GM21390 (cell line): ENCODE measurements around the gene GATAD2B.

Source experiments
- ATAC-seq: cut with Tn5 transposase; IDR thresholded peaks from one replicate; pipeline ENCODE4 v1.9.1; 2021; ENCODE audit not compliant: unreplicated experiment

Gene GATAD2B

DNA sequence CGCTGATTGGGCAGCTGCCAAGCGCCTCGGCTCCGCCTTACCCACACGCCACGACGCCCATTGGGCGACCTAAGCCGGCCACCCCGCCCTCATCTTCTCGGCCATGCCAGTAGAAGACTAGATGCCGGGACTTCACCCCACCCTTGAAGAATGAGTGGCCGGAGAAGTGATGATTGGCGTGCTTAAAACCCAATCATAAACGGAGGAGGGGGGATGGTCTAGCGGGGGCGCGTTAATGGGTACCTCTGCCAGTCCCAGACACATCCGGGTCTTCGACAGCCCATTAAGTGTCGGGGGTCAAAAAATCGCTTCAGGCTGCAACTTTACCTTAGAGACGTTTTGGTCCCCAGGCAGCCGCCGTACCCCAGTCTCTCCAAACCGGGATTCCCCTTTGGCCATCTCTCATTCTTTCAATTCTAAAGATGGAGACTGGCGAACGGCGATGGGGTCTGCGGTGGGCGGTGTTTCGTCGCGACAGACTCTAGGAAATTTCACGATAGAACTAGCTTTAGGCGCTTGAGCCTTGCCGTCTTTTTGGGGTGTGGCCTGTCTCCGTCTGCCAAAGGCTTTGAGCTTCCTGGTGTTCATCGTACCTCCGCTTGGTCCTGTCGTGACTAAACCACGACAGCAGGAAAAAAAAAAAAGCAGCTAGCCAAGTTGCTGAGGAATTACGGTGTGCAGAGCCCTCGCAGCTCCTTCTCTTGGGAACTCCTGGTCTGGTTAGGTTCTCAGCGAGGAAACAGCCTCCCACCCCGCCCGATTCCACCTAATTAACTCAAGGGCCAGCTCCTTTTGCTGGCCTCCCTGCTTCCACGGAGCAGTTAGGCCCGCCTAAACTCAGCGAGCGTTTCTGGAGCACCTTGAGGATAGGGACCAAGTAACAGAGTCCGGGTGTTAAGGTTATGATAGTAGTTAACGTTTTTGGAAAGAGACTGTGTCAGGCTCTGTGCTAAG lies at the start of gene GATAD2B:
Gene GATAD2B (minus strand): TSS at position 1 of the 954 bp plus-strand sequence. CDS start 94,625 bp downstream, outside the sequence.
- ATAC-seq, result peak; percentile 85

DNA sequence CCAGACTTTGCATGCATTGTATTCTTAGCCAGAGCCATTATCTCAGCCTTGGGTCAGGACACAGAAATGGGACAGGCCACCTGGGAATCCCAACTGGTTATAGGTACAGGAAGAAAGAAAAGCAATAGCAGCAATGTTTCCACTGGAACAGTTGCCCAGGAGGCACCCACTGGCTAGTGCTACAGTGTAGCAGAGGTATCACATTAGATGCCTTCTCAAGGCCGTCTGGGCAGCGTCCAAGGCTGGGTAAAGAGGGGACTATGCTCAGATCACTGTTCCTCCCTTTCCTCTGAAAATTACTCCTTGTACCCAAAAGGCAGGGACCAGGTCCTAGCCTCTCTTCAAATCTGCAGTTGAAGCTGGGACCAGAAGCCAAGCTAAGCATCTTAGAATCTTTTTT lies 47.6 kb upstream of the GATAD2B start:
- ATAC-seq, result no peak

DNA sequence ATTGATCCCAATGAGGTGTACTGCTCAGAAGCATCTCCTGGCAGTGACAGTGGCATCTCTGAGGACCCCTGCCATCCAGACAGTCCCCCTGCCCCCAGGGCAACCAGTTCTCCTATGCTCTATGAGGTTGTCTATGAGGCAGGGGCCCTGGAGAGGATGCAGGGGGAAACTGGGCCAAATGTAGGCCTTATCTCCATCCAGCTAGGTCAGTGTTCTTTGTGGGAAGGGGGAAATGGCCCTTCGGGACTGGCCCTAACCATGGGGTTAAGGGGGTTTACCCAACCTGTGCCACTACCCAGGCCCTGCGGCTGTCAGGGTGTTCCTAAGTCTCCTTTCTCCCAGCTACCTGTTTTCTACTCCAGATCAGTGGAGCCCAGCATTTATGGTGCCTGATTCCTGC lies 46.2 kb upstream of the GATAD2B start:
- ATAC-seq, result no peak

DNA sequence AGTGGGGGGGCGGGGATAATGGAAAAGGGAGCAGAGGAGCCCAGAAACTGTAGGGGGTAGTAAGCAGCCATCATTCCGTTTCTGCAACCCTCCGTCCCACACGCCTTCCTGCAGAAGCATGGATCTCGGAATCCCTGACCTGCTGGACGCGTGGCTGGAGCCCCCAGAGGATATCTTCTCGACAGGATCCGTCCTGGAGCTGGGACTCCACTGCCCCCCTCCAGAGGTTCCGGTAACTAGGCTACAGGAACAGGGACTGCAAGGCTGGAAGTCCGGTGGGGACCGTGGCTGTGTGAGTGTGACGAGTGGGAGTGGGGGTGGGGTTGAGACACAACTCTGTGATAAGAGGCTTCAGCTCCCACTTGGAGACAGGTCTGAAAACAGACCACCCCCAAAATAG lies 45.6 kb upstream of the GATAD2B start:
- no peak for ATAC-seq

DNA sequence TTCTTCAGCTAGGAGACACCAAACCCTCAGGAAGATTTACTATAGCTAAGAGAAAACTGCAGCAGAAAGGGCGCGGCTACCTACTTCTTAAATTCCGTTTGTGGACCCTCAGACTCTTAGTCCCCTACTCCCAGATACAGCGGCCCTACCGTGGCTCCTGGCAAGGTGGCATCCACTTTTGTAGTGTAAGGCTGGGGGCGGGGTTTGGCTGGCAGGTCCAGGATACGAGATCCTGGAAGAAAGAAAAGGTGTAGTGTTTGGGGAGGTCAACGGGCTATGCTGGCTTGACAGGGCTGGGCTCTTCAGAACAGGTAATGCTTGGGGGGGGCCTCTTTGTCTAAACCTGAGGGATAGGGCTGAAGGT lies 45.2 kb upstream of the GATAD2B start:
- no peak for ATAC-seq

DNA sequence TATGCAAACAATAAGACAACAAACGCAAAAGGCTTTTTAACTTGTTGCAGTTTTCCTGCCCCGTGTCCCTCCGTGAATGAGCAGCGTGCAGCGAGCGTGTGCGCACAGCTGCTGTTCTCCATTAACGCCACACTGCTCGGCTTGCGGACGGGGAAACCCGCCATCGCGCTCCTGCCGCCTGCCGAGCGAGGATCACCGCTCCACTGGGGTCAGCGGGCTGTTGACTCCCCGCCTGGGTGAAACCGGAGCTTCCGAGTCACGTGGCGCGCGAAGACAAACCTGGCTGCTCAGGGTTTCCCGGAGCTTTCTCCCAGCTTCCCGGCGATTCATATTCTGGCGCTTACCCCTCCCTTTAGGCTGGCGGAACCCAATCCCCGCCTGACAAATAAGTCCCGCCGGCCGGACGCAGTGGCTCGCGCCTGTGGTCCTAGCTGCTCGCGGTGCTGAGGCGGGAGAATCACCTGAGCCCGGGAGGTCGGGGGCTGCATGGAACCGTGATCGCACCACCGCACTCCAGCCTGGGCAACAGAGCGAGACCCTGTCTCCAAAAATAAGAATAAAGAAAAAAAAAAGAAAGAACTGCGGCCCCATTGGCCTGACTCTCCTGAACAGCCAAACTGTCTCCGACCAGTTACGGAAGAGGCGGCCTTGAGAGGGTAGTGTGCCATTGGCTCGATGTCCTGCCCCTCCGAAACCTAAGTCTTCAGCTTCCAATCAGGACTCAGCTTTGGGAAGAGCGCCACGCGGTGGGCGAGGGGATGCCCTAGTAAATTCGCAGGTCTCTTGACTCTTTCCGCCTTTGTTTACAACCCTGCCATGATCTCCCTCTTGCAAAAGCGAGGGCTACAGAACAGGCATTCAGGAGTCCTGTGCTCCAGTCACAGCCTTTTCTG lies 44.6 kb upstream of the GATAD2B start, which contains the start of gene CREB3L4:
Gene CREB3L4 (plus strand): TSS at position 796 of the 893 bp plus-strand sequence. CDS start 624 bp downstream, outside the sequence.
- peak; percentile 61 for ATAC-seq

DNA sequence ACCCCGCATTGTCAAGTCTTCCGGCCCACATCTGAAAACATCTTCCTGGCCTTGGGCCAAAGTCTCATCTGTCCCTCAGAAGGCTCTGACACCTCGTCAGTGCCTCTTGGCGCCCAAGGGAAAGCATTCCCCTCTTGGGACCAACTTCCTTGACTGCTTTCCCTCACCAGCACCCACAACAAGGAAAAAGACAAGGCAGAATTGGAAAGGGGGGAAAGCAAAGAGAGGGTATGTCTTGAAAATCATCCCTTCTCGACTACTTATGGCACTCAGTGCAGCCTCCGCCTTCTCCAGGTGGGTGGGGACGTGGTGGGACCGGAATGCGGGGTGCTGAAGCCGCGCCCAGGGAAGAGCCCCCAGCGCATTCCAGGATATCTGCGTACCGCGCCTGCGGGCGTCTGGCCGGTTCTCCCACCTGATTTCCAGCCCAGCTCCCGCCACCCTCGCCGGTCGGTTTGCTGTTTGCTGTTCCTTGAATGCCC lies 41.1 kb upstream of the GATAD2B start:
- ATAC-seq, result no peak

DNA sequence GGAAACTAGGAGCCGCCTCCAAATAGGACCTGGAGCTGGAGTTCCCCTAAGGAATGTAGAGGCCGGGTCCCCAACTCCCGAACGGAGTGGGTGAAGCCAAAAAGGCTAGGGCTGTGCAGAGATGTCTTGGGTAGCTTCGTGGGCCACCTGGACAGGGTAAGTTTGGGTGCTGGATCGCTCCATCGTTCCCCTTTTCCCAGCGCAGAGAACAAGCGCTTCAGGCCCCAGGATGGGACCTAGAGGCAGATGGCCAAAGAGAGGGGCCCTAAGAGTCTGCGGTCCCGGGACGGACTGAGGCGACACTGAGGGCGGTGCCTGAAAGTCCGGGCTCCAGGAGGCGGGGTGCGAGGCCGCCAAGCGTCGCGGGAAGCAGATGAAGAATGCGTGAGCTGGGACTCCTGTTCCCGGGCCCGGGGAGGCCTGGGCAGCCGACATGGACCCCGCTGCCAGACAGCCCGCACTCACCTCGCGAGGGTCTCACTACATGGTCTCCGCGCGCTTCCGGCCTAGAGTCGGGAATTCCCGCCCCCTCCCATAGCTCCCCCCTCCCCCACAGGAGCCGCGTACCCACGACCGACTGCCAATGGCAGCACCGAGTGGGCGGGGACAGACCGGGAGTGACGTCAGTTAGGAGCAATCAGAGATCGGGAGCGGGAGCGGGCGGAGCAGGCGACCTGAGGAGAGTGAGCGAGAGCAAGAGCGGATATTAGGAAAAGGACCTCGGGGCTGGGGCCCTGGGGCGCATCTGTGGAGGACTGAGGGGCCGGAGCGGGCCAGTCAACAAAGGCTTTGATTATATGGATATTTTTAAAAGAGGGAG lies 40.5 kb upstream of the GATAD2B start, which contains the start of gene SLC39A1:
Gene SLC39A1 (minus strand): TSS at position 508 of the 820 bp plus-strand sequence. CDS start 822 bp downstream, outside the sequence.
- ATAC-seq, result peak; percentile 43

DNA sequence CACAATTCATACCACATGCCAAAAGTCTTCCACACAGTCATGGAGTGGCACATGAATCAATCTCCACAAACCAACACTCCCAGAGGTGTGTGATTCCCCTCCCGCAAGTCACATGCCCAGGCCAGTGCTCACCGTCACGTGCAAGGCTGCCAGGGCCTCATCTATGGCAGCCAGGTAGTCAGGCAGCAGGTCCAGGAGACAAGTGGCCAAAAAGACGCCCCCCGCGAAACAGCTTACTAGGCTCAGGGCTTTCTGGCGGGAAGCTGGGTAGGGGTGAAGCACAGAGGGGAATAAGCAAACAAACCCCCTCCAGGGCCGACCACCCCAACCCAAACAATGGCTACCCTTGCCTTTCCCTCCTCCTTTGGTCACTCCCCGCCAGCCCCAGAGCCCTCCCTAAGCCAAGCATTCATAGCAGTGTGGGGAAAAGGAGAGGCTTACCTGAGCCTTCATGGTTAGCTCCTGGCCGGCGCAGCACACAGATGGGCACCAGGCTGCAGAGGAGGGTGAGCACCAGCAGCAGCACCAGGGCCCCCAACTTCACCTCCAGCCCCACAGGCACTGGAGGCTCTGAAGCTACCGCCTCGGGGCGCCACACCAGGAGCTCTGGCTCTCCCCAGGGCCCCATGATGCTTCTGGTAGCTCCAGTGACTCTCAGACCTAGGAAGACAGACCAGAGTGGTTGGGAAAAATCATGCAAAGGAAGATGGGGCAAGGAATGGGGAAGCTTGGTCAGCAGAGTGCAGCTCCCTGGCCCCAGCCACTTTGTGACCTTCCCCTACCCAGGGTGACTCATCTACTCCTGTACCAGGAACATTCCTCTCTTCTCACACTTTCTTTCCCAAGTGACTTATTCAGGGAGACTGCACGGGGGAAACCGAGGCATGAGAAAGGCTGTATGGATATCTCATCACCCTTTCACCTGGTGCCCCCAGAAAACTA lies 39.6 kb upstream of the GATAD2B start:
- ATAC-seq, result no peak

DNA sequence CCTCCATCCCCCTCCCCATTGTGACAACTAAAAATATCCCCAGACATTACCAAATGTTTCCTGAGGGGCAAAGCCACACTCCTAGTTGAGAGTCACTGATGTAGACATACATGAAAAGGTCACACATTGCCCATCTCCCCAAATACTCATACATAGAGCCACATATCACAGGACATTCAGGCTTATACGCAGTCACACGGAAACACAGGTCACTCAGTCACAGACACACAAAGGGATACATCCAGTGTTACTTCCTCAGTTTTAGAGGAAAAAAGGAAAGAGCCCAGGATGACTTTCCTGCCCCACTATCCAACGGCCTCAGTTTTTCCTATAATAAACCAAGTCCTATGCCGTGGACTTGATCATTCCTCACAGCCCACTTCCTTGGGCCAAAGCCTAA lies 38.6 kb upstream of the GATAD2B start:
- no peak for ATAC-seq

DNA sequence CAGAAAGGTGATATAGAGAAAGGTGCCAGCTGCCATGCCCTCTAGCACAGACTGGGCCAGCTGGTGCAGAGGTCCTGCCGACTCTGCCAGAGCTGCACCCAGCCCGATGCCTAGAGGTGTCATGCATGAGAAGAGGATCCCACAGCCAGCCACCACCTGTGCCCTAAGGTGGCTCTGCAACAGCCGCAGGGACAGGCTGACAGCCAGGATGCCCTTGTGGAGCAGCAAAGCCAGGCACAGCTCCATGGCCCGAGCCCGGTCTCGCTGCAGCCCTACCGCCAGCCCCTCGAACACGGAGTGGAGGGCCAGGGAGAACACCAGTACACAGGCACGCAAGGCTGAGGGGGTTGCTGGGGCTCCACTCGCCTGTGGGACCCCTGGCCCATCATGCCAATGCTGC lies 37.4 kb upstream of the GATAD2B start:
- ATAC-seq, result no peak

DNA sequence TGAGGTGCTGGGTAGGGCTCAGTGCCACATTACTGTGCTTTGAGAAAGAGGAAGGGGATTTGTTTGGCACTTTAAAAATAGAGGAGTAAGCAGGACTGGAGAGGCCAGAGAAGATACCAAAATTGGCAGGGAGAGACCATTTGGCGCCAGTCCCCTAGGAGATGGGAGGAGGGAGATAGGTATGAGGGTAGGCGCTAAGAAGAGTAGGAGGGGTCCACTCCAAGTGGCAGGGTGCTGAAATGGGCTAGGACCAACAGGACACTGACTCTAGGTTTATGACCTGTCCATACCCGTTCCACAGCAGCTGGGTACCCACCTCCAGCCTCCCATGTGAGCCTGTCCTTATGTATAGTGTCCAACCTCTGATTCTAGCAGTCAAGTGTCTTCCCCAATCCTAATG lies 36.7 kb upstream of the GATAD2B start:
- ATAC-seq, result no peak

DNA sequence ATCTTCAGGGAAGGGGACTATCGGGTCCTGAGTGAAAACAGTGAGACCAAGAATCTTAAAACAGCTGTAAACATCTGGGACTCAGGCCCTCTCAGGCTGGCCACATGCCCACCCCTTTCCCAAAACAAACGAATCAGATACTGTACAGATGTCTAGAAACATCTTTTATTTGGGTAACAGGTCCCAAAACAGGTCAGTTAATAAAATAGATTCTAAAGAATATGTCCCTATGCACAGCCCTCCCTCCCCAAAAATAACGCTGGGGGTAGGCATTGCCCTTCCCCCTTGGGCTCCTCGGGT lies 36.1 kb upstream of the GATAD2B start:
- no peak for ATAC-seq

DNA sequence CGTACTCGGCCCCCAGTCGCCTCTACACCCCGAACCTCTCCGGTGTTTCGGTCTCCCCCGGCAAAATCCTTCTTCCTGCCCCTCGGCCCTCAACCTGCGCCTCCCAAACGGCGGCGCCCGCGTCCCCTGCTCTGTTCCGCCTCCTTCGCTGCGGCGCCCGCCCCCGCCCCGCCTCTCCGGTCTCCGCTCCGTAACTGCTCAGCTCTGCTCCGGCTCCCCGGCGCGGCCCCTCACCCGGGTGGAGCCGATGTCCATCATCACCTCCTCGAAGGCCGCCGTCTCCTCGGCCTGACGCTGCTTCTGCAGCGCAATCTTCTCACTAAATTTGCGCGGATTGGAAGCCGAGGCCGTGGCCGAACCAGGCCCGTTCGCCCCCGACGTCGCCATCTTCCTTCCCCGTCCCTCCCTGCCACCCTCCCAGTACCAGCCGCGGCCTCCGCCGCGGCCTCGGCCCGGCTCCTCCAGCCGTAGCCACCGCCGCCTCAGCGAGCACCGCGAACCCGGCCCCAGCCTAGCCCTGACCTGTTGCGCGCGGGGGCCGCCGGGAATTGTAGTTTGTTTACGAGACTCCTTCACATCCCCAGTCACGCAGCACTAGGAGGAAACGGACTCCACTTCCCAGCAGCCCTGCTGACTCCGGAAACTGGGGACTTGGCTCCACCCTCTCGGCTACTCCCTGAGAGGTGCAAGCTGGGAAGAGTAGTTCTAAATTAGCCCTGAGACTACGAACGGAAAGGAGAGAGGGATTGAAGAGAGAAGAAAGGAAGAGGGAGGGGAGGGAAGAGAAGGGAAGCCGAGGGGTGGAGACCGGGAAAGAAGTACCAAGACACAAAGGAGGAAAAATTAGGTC lies 35.6 kb upstream of the GATAD2B start, which contains the start of gene CRTC2:
Gene CRTC2 (minus strand): TSS at position 502 of the 850 bp plus-strand sequence. CDS start 115 bp downstream, at position 387.
- peak; percentile 75 for ATAC-seq

DNA sequence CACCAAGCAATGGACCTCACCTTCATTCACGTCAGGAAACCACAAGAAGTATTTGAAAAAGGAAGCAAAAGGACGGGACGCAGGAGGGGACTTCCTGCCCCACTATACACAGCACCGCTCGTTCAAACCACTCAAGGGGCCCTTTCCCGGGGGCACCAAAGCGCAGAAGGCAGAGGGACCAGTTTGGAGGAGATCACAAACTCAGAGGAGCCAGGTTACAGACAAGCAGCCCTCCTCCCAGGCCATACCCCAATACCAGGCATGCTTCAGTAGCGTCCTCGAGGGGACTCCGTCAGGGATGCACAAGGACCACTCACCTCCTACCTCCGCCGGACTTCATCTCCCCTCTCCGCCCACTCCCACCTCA lies 35.0 kb upstream of the GATAD2B start:
- peak; percentile 22 for ATAC-seq

DNA sequence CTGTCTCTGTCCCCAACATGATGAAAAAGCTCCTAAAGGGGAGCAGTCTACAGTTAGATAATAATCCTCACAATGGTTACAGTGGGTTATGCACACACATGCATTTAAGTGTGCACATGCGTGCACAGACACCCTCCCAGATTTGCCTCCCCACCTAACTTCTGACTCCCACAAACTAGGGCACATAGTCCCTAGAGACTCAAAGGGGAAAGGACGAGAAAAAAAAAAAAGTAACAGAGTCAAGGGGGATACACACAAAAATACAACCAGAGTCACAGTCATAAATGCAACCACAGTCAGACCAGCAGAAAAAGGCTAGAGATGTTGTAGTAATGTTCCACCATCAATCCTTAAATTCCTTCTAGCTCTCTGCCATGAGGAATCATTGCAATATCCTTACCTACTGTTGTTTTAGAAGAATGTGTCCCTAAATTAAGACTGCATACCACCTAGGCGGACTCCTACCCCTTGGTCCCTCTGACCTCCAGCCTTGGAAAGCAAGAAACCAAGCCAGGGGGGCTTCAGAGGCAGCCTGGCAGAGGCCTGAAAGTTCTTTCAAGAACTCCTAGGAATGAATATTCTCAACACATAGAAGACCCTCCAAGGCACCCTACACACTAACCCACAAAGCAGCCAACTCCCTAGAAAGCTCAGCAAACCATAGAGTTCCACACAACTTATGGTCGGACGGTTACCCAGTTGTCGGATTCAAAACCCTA lies 34.4 kb upstream of the GATAD2B start:
- no peak for ATAC-seq

DNA sequence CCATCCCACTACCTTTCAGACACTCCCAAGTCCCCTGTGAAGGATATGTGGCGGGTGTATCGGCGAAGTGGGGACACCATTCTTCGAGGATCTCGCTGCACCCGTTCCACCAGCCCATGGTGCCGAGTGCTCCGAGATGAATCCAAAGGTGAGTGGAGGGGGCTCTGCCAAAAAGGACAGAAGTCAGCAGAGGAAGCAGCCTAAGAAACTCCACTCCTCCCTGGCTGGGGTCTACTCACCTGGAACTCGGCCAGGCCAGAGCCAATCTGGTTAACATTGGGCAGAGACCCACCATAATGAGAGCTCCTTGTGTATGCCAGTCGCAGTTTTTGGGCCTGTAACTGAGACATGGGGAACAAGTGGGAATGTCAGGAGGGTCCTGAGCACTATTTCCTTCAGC lies 32.1 kb upstream of the GATAD2B start:
- ATAC-seq, result no peak

DNA sequence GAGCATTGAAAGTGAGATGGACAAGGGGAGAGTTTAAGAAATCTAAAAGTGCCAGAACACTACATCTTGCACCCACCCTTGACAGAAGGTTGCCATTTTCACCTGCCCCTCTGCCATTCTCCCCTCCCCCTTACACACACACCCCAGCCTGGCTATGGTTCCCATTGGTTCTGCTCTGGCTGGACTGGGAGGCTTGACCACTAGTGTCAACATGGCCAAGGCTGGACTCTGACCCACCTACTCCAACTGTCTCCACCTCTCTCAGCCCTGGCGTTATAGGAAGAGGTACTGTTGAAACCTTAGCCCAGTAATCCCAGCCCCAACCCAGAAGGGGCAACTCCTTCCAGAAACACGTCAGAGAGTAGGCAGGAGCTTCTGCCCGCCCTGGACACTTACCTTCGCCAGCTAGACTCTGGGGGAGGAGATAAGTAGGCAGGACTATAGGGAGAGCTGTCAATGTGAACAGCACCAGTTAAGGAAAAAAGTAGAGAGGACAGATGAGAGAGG lies 31.1 kb upstream of the GATAD2B start:
- no peak for ATAC-seq
